ENCODE results near the gene ANXA6. TPM values are rescaled to one million over a fixed set of nuclear protein-coding genes. Genes with fewer than 3 reads are reported as not detected.

The ANXA6 gene
- total RNA-seq, 2 donors from 2014 or later = 21.2 to 39.8 TPM

GRCh38 chr5:151085517-151086041 lies 72.0 kb downstream of the ANXA6 start:
- no peaks in the 10 kb centered on the region for H3K36me3 ChIP-seq
- TF ChIP-seq, protein P1, sequence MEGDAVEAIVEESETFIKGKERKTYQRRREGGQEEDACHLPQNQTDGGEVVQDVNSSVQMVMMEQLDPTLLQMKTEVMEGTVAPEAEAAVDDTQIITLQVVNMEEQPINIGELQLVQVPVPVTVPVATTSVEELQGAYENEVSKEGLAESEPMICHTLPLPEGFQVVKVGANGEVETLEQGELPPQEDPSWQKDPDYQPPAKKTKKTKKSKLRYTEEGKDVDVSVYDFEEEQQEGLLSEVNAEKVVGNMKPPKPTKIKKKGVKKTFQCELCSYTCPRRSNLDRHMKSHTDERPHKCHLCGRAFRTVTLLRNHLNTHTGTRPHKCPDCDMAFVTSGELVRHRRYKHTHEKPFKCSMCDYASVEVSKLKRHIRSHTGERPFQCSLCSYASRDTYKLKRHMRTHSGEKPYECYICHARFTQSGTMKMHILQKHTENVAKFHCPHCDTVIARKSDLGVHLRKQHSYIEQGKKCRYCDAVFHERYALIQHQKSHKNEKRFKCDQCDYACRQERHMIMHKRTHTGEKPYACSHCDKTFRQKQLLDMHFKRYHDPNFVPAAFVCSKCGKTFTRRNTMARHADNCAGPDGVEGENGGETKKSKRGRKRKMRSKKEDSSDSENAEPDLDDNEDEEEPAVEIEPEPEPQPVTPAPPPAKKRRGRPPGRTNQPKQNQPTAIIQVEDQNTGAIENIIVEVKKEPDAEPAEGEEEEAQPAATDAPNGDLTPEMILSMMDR (IDR thresholded peaks at IDR 0.05) = no peak
- H3K9ac ChIP-seq (ENCODE audit: low read depth in 2 of 2, low read length in 2 of 2) = peak overlapping the region; percentile 48 to 78
- H3K4me3 ChIP-seq = peak overlapping the region; percentile 25
- peaks cover 41% of the 10 kb centered on the region for H3K4me1 ChIP-seq
- peak; percentile 82 for DNase-seq
- H3K9me3 ChIP-seq = no peaks in the 10 kb centered on the region
- H3K27me3 ChIP-seq = no peaks in the 10 kb centered on the region
- H3K27ac ChIP-seq = peak overlapping the region; percentile 87
- intact Hi-C loops (cut with DNase I) = no loop called here

DNA sequence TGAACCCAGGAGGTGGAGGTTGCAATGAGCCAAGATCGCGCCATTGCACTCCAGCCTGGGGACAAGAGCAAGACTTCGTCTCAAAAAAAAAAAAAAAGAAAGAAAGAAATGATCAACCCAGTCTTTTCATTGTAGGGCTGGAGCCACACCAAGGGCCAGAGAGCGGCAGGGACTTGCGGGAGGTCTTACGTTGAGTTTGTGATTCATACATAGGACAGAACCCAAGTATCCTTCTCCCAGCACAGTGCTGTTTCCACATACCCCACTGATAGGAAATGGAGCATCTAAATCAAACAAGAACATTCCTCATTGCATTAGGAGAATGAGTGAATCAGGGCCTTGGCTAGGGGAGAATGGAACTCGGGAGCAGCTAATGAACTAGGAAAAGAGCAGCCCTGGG lies 73.2 kb downstream of the ANXA6 start:
- Histone ChIP-seq H3K9ac (ENCODE audit: low read depth in 2 of 2, low read length in 2 of 2) (no peak overlapping the region), H3K4me3 (no peak overlapping the region), H3K36me3 (no peaks in the 10 kb centered on the region), H3K9me3 (no peaks in the 10 kb centered on the region), H3K27ac (peak overlapping the region; percentile 98), H3K27me3 (no peaks in the 10 kb centered on the region), H3K4me1 (peaks cover 43% of the 10 kb centered on the region)
- no peak for DNase-seq
- TF ChIP-seq, protein P1 (IDR thresholded peaks at IDR 0.05) = no peak
- intact Hi-C loops (cut with DNase I) = no loop called here

DNA sequence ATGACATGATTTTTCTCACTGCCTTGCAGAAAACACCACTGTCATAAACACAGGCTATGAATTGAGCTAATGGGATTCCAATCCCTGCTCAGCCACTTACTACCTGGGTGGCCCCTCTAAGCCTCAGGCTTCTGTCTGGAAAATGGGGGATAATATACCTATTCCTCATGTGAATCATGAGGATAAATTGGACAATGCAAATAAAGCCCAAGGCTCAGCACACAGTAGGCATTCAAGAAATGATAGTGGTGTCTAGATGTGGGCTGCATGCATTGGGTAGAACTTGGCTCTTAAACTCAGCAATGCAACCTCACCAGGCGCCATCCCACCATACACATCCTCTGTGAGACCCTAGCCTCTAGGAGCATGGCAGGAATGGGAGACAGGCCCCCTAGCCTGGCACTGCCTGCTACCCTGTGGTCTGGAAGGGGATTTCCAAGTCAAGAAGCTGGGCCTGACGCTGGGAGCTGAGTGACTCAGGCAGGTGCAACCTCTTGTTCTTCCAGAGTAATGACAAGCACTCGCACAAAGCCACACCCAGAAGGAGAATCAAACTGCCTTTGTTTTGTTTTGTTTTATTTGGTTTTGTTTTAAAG lies 74.4 kb downstream of the ANXA6 start:
- intact Hi-C loops (cut with DNase I) = no loop called here
- peak overlapping the region; percentile 98 for H3K27ac ChIP-seq
- TF ChIP-seq, protein P1 (IDR thresholded peaks at IDR 0.05) = no peak
- H3K9me3 ChIP-seq = no peaks in the 10 kb centered on the region
- peaks cover 45% of the 10 kb centered on the region for H3K4me1 ChIP-seq
- H3K36me3 ChIP-seq = no peaks in the 10 kb centered on the region
- no peaks in the 10 kb centered on the region for H3K27me3 ChIP-seq
- H3K4me3 ChIP-seq = no peak overlapping the region
- DNase-seq = peak; percentile 81
- H3K9ac ChIP-seq (ENCODE audit: low read depth in 2 of 2, low read length in 2 of 2) = peak overlapping the region; percentile 70 to 100

DNA sequence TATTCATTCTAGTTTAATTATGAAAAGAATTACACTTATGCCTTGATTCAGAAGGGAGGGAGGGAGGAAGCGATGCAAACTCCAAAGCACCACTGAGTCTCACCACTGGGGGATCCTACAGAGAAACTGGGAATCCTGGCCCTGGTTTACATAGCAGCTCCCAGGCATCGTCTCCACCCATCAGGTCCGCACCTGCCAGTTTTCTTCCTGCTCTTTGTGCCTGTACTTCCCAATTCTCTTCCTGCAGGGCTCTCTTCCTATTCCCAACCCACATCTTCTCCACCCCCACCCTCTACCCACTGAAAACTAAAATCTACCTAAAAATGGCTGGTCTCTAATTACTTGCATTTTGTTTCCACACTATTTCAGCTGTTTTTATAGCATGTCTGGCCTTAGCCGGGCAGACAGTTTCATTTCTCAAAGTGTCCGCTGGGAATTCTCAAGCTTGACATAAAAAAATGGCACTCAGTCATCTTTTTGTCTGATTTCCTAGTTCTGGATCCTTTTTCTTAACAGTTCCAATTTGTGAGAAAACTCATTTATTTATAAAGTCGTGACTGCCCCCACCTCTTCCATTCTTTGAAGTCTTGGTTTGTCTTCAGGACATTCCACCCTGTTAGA lies 75.2 kb downstream of the ANXA6 start:
- Histone ChIP-seq H3K9me3 (no peaks in the 10 kb centered on the region), H3K4me1 (peaks cover 44% of the 10 kb centered on the region), H3K9ac (ENCODE audit: low read depth in 2 of 2, low read length in 2 of 2) (peak overlapping the region in 1 of 2 donors; percentile 100), H3K27me3 (no peaks in the 10 kb centered on the region), H3K27ac (peak overlapping the region; percentile 98), H3K4me3 (peak overlapping the region; percentile 90), H3K36me3 (no peaks in the 10 kb centered on the region)
- DNase-seq = peak; percentile 81
- intact Hi-C loops (cut with DNase I) = no loop called here
- TF ChIP-seq, protein P1 (IDR thresholded peaks at IDR 0.05) = no peak

DNA sequence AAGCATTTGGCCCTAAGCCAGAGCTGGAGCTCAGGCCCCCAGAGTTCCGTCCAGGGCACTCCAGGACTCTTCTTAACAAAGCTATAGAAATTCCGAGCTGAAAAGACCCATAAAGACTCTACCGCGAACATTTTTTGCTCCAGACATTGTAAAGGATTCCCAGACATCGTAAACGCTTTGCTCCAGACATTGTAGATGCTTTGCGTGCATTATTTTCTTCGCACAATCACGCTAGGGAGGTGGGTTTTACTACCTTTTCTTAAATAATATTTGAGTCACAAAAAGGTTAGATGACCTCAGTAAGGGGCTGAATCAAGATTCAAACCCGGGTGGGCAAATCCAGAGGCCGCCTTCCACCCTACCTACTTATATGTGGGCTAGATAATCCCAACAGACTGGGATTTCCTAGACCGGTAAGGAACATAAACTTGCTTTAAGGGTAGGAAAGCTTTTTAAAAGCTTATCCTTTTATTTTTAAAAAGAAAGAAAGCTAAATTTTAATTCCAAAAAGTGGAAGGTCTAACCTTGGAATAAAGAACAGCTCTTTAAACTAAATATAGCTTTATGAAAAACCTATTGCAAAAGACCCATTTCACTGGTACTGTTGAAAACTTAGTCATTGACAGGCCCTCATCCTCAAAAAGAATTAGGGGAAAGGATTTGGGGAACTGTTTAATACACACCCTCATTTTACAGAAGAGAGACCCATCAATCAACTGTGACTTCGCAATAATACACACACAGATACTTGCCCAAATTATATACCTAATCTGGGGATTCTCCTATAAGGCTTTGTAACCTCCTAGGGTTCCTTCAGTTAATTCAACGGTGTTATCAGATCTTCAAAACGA lies 75.9 kb downstream of the ANXA6 start:
- intact Hi-C loops (cut with DNase I) = no loop called here
- Histone ChIP-seq H3K27me3 (no peaks in the 10 kb centered on the region), H3K4me1 (peaks cover 38% of the 10 kb centered on the region), H3K4me3 (peak overlapping the region; percentile 90), H3K9ac (ENCODE audit: low read depth in 2 of 2, low read length in 2 of 2) (peak overlapping the region; percentile 99 to 100), H3K9me3 (no peaks in the 10 kb centered on the region), H3K36me3 (no peaks in the 10 kb centered on the region), H3K27ac (peak overlapping the region; percentile 98)
- TF ChIP-seq, protein P1 (IDR thresholded peaks at IDR 0.05) = no peak
- DNase-seq = peak; percentile 79
